OCI-LY3 (cell line): ENCODE results near the gene ERC2.

Source experiments
- H2AFZ ChIP-seq: fragments of 200-600, 300-600 bp; shearing (Covaris generic); 2 replicates; pipeline ENCODE4 v1.6.0; 2014; ENCODE audit warnings: antibody characterized with exemption, low read depth, low read length
- H3K27ac ChIP-seq: fragments of 200-600, 300-600 bp; sonication (generic); 2 replicates; pipeline ENCODE4 v1.5.1; 2014; ENCODE audit warnings: mild to moderate bottlenecking, low read length, moderate library complexity, mixed read lengths
- H3K27me3 ChIP-seq: fragments of 200-600, 300-600 bp; sonication (generic); 2 replicates; pipeline ENCODE4 v1.6.1; 2014; ENCODE audit warnings: low read depth, low read length, mixed read lengths
- H3K36me3 ChIP-seq: fragments of 200-600, 300-600 bp; sonication (generic); replicated peaks from 2 replicates; pipeline ENCODE3; 2014; ENCODE audit warnings: low read depth, low read length, mixed read lengths
- H3K4me1 ChIP-seq: fragments of 300-600, 200-600 bp; sonication (generic); 2 replicates; pipeline ENCODE4 v1.6.1; 2014; ENCODE audit warnings: low read length, mixed read lengths
- H3K4me2 ChIP-seq: fragments of 200-600, 300-600 bp; sonication (generic); 2 replicates; pipeline ENCODE4 v1.6.1; 2014; ENCODE audit warnings: low read length, mixed read lengths
- H3K4me3 ChIP-seq: fragments of 300-600, 200-600 bp; sonication (generic); 2 replicates; pipeline ENCODE4 v1.5.1; 2014; ENCODE audit warnings: antibody characterized with exemption, mild to moderate bottlenecking, low read length, moderate library complexity
- H3K79me2 ChIP-seq: fragments of 300-600, 200-600 bp; shearing (Covaris generic); 2 replicates; pipeline ENCODE4 v1.6.1; 2014; ENCODE audit warnings: mild to moderate bottlenecking, low read length, mixed read lengths
- H3K9ac ChIP-seq: fragments of 300-600, 200-600 bp; shearing (Covaris generic); 2 replicates; pipeline ENCODE4 v1.6.0; 2014; ENCODE audit warnings: mild to moderate bottlenecking, low read length, moderate library complexity
- H3K9me3 ChIP-seq: fragments of 200-600, 300-600 bp; shearing (Covaris generic); 2 replicates; pipeline ENCODE4 v1.6.1; 2014; ENCODE audit warnings: low read length, mixed read lengths; ENCODE audit not compliant: insufficient read depth
- H4K20me1 ChIP-seq: fragments of 200-600, 300-600 bp; sonication (generic); 2 replicates; pipeline ENCODE4 v1.6.1; 2016; ENCODE audit warnings: low read length, mixed read lengths; ENCODE audit not compliant: insufficient read depth
- CTCF ChIP-seq: fragments of 200-600, 300-600 bp; sonication (generic); IDR thresholded peaks from 2 replicates; pipeline ENCODE4 v1.5.1; 2014; ENCODE audit warnings: antibody characterized with exemption, low read length, low read depth
- EZH2phosphoT487 ChIP-seq: fragments of 200-600 bp; shearing (Covaris generic); IDR thresholded peaks from 2 replicates; pipeline ENCODE4 v1.6.1; 2018; ENCODE audit warnings: antibody characterized with exemption, mixed run types, low read depth

Gene ERC2

GRCh38 chr3:56185827-56186226, 282.4 kb downstream of the ERC2 start:
- no peaks in the 10 kb centered on the region for H3K36me3 ChIP-seq
- no peak overlapping the region for H3K4me2 ChIP-seq
- H3K9ac ChIP-seq: no peak overlapping the region
- H3K27me3 ChIP-seq: no peaks in the 10 kb centered on the region; the same call in 1 of the 2 replicates
- H3K4me1 ChIP-seq: no peaks in the 10 kb centered on the region
- no peaks in the 10 kb centered on the region for H3K79me2 ChIP-seq
- H3K9me3 ChIP-seq: no peaks in the 10 kb centered on the region
- H3K4me3 ChIP-seq: no peak overlapping the region
- no peak overlapping the region for H3K27ac ChIP-seq
- no peak overlapping the region for H2AFZ ChIP-seq
- no peak for TF ChIP-seq EZH2phosphoT487
- TF ChIP-seq CTCF: no peak
- H4K20me1 ChIP-seq: no peaks in the 10 kb centered on the region

GRCh38 chr3:56183529-56183928, 284.7 kb downstream of the ERC2 start:
- Histone ChIP-seq H3K79me2 (no peaks in the 10 kb centered on the region), H3K36me3 (no peaks in the 10 kb centered on the region), H3K27me3 (peaks cover 7% of the 10 kb centered on the region; the same call in 1 of the 2 replicates), H2AFZ (no peak overlapping the region), H3K4me2 (no peak overlapping the region), H3K9me3 (no peaks in the 10 kb centered on the region), H3K4me3 (no peak overlapping the region), H4K20me1 (no peaks in the 10 kb centered on the region), H3K4me1 (no peaks in the 10 kb centered on the region), H3K27ac (no peak overlapping the region), H3K9ac (no peak overlapping the region)
- TF ChIP-seq CTCF (no peak), EZH2phosphoT487 (no peak)

- Histone ChIP-seq H4K20me1 (no peaks in the 10 kb centered on the region), H3K79me2 (no peaks in the 10 kb centered on the region), H3K9ac (no peak overlapping the region), H3K27ac (no peak overlapping the region), H3K27me3 (peaks cover 12% of the 10 kb centered on the region; the same call in 1 of the 2 replicates), H3K4me3 (no peak overlapping the region), H3K36me3 (no peaks in the 10 kb centered on the region), H2AFZ (no peak overlapping the region), H3K4me1 (no peaks in the 10 kb centered on the region), H3K4me2 (no peak overlapping the region), H3K9me3 (no peaks in the 10 kb centered on the region)
- TF ChIP-seq EZH2phosphoT487 (no peak), CTCF (no peak)
These were observed 287.8 kb downstream of the ERC2 start for GRCh38 chr3:56180433-56180832.

GRCh38 chr3:56173601-56174000, 294.7 kb downstream of the ERC2 start:
- no peaks in the 10 kb centered on the region for H3K4me1 ChIP-seq
- H3K36me3 ChIP-seq: no peaks in the 10 kb centered on the region
- no peak overlapping the region for H2AFZ ChIP-seq
- no peak overlapping the region for H3K27ac ChIP-seq
- H3K79me2 ChIP-seq: no peaks in the 10 kb centered on the region
- no peak for TF ChIP-seq EZH2phosphoT487
- no peak for TF ChIP-seq CTCF
- no peak overlapping the region for H3K4me3 ChIP-seq
- H3K9me3 ChIP-seq: no peaks in the 10 kb centered on the region
- no peaks in the 10 kb centered on the region for H4K20me1 ChIP-seq
- no peak overlapping the region for H3K4me2 ChIP-seq
- H3K9ac ChIP-seq: no peak overlapping the region
- peaks cover 33% of the 10 kb centered on the region for H3K27me3 ChIP-seq
